Measurements from ENCODE around the gene STAT1. TPM values are rescaled to one million over a fixed set of nuclear protein-coding genes. Genes with fewer than 3 reads are reported as not detected.

STAT1 gene
- total RNA-seq, 1 donor from 2014 or later = 12.4 TPM

- peaks cover 8% of the 10 kb centered on the region for H3K36me3 Mint-ChIP-seq (ENCODE audit: unreplicated experiment)
- DNase-seq = no peak
- no peak overlapping the region for H3K4me3 Mint-ChIP-seq (ENCODE audit: unreplicated experiment)
- peaks cover 2% of the 10 kb centered on the region for H3K9me3 Mint-ChIP-seq (ENCODE audit: unreplicated experiment)
- H3K27ac Mint-ChIP-seq (ENCODE audit: unreplicated experiment) = no peak overlapping the region
- no peaks in the 10 kb centered on the region for H3K27me3 Mint-ChIP-seq (ENCODE audit: unreplicated experiment)
- H3K4me1 Mint-ChIP-seq (ENCODE audit: low read depth, unreplicated experiment) = peaks cover 2% of the 10 kb centered on the region
- TF ChIP-seq, protein P1, sequence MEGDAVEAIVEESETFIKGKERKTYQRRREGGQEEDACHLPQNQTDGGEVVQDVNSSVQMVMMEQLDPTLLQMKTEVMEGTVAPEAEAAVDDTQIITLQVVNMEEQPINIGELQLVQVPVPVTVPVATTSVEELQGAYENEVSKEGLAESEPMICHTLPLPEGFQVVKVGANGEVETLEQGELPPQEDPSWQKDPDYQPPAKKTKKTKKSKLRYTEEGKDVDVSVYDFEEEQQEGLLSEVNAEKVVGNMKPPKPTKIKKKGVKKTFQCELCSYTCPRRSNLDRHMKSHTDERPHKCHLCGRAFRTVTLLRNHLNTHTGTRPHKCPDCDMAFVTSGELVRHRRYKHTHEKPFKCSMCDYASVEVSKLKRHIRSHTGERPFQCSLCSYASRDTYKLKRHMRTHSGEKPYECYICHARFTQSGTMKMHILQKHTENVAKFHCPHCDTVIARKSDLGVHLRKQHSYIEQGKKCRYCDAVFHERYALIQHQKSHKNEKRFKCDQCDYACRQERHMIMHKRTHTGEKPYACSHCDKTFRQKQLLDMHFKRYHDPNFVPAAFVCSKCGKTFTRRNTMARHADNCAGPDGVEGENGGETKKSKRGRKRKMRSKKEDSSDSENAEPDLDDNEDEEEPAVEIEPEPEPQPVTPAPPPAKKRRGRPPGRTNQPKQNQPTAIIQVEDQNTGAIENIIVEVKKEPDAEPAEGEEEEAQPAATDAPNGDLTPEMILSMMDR (IDR thresholded peaks at IDR 0.05; ENCODE audit: partially characterized antibody, unreplicated experiment) = no peak
These were observed 60.7 kb downstream of the STAT1 start for GRCh38 chr2:190953257-190953656.

- H3K4me3 Mint-ChIP-seq (ENCODE audit: unreplicated experiment) = no peak overlapping the region
- no peak for DNase-seq
- TF ChIP-seq, protein P1 (IDR thresholded peaks at IDR 0.05; ENCODE audit: partially characterized antibody, unreplicated experiment) = no peak
- peaks cover 8% of the 10 kb centered on the region for H3K4me1 Mint-ChIP-seq (ENCODE audit: low read depth, unreplicated experiment)
- no peaks in the 10 kb centered on the region for H3K36me3 Mint-ChIP-seq (ENCODE audit: unreplicated experiment)
- no peaks in the 10 kb centered on the region for H3K9me3 Mint-ChIP-seq (ENCODE audit: unreplicated experiment)
- no peaks in the 10 kb centered on the region for H3K27me3 Mint-ChIP-seq (ENCODE audit: unreplicated experiment)
- no peak overlapping the region for H3K27ac Mint-ChIP-seq (ENCODE audit: unreplicated experiment)
These were observed 63.4 kb downstream of the STAT1 start for GRCh38 chr2:190950566-190950991.

- Mint-ChIP-seq H3K9me3 (ENCODE audit: unreplicated experiment) (no peaks in the 10 kb centered on the region), H3K4me1 (ENCODE audit: low read depth, unreplicated experiment) (peaks cover 8% of the 10 kb centered on the region), H3K4me3 (ENCODE audit: unreplicated experiment) (no peak overlapping the region), H3K27ac (ENCODE audit: unreplicated experiment) (no peak overlapping the region), H3K36me3 (ENCODE audit: unreplicated experiment) (no peaks in the 10 kb centered on the region), H3K27me3 (ENCODE audit: unreplicated experiment) (no peaks in the 10 kb centered on the region)
- DNase-seq = no peak
- TF ChIP-seq, protein P1 (IDR thresholded peaks at IDR 0.05; ENCODE audit: partially characterized antibody, unreplicated experiment) = no peak
These were observed 65.3 kb downstream of the STAT1 start for GRCh38 chr2:190948671-190949070.

GRCh38 chr2:190947711-190948251 is 66.2 kb downstream of the STAT1 start:
- Mint-ChIP-seq H3K36me3 (ENCODE audit: unreplicated experiment) (no peaks in the 10 kb centered on the region), H3K4me3 (ENCODE audit: unreplicated experiment) (no peak overlapping the region), H3K9me3 (ENCODE audit: unreplicated experiment) (no peaks in the 10 kb centered on the region)

DNA sequence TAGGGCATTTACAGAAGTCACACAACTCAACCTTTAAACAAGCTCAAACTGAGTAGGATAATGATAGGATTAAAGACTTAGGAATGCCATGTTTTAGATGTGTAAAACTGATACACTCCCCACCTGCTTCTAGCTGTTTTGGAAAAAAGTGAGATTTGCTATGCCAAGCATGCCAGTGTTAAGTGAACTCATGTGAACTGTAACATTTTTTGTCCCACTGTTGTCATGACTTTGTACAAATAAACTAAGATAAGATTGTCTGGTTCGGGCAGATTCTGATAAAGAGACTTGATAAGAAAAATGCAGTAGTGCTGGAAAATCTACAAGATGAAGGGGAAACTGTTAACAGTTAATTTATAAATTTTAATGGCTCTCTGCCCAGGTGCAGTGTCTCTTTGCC is 66.8 kb downstream of the STAT1 start:
- TF ChIP-seq, protein P1 (IDR thresholded peaks at IDR 0.05; ENCODE audit: partially characterized antibody, unreplicated experiment) = no peak
- no peaks in the 10 kb centered on the region for H3K27me3 Mint-ChIP-seq (ENCODE audit: unreplicated experiment)
- no peak overlapping the region for H3K27ac Mint-ChIP-seq (ENCODE audit: unreplicated experiment)
- H3K4me1 Mint-ChIP-seq (ENCODE audit: low read depth, unreplicated experiment) = peaks cover 8% of the 10 kb centered on the region
- no peaks in the 10 kb centered on the region for H3K9me3 Mint-ChIP-seq (ENCODE audit: unreplicated experiment)
- no peak for DNase-seq
- H3K36me3 Mint-ChIP-seq (ENCODE audit: unreplicated experiment) = no peaks in the 10 kb centered on the region
- H3K4me3 Mint-ChIP-seq (ENCODE audit: unreplicated experiment) = no peak overlapping the region

More at GRCh38 chr2:190947711-190948251, 66.2 kb downstream of the STAT1 start:
- TF ChIP-seq, protein P1 (IDR thresholded peaks at IDR 0.05; ENCODE audit: partially characterized antibody, unreplicated experiment) = no peak
- Mint-ChIP-seq H3K27ac (ENCODE audit: unreplicated experiment) (no peak overlapping the region), H3K4me1 (ENCODE audit: low read depth, unreplicated experiment) (peaks cover 8% of the 10 kb centered on the region), H3K27me3 (ENCODE audit: unreplicated experiment) (no peaks in the 10 kb centered on the region)
- DNase-seq = no peak
